GM19240 (cell line): ENCODE data around the gene MTF2.
"Not testable (repeated sequence)": the region's sequence is repeated elsewhere in the genome, so short reads cannot be mapped to it uniquely, and the experiment has no call there.

Experiments
- DNase-seq: peaks from one replicate; pipeline ENCODE4 v3.0.0; 2011; ENCODE audit warnings: low spot score; ENCODE audit not compliant: insufficient read length

MTF2 gene

GRCh38 chr1:93140106-93140505 is 61.0 kb downstream of the MTF2 start:
- DNase-seq: no peak

DNA sequence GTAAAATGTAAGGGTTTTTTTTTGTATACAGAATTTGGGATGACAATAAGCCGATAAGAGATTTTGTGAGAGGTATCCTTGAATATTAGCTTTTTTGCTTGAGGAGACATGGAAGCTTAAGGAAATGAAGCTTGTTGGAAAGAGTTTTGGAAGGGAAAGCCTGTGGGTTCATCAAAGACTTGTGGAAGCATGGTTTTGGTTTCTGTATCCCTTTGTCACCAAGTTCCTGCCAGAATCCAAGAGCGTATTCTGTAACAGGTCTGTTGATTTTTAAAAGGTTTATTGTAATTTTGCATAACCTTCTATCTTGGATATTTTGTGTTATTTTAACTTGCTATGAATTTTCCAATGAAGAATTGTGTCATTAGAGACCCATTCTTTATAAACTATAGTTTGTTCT is 63.1 kb downstream of the MTF2 start:
- no peak for DNase-seq

- no peak for DNase-seq
Measured at GRCh38 chr1:93143136-93143535, 64.1 kb downstream of the MTF2 start.

DNA sequence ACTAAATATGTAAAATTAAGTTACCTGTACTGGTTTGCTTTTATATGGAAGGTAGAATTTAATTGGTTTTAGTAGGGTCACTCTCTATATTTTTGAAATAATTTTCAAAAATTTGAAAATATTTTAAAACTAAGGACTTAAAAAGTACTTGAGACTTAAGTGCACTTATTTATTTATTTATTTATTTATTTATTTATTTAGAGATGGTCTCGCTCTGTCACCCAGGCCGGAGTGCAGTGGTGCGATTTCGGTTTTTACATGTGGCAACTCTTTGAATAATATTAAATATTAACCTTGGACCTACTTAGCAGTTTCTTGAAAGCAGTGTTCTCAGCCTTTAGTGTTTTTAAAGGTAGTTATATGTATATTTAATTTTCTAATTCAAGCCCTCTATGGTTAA is 64.7 kb downstream of the MTF2 start:
- no peak for DNase-seq

GRCh38 chr1:93148001-93148400 is 68.9 kb downstream of the MTF2 start:
- no peak for DNase-seq

DNA sequence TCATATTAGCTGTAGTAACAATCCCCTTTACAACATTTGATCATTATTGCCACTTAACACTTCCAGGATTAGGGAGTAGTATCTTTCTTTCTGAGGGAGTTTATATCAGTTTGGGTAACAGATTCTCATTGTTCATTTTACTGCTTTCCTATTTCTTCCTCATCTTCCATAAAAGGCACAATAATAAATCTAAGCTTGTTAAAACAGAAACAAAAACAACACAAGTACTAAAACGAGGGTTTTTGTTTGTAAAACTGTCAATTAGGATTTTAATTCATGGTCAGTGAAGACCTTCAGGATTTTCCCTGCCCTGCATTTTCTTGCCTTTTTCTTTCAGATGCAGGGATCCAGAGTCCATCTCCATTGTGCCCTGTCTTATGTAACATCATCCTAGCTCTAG is 71.6 kb downstream of the MTF2 start:
- DNase-seq: no peak

DNA sequence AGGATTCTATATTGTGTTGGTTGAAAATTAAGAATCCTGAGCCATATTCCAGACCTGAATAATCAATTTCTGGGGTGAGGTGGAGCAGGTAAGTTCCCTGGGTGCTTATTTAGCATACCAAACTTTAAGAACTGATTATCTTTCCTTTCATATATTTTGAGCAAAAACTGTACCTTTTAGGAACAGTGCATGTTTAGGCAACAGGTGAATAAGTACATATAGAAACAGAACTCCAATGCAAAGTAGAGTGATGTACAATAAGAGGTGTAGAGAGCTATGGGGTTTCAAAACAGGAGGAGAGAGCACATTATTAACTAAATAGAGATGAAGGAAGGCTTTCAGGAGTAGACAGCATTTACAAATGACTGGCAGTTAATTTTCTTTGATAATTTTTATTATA is 72.4 kb downstream of the MTF2 start:
- no peak for DNase-seq

DNA sequence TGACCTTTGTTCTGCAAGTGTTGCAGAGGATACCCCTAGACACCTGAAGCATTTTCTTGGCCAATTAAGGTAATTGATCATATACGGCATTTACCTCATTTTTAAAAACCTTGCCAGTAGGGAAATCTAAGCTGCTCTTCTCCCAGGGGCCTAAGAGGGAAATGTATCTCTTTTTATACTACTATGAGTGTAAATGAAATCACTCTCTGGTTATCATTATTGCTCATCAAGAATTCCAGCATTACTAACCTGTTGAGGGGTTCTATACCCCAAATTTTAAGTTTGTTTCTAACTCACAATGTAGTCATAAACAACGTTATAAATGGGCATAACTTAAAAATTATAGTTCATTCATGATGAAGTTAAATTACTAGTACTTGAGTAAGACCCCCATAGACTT is 73.8 kb downstream of the MTF2 start:
- no peak for DNase-seq

DNA sequence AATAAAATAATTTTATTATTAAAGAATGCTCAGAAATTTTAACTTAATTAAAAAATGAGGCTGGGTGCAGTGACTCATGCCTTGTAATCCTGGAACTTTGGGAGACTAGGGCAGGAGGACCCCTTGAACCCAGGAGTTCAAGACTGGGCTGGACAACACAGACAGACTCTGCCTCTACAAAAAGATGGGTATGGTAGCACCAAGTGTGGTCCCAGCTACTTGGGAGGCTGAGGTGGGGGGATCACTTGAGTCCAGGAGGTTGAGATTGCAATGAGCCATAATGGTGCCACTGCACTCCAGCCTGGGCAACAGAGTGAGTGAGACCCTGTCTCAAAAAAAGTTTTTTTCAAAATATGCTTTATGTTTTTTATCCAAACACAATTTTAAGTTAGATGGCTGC is 75.8 kb downstream of the MTF2 start:
- DNase-seq: no peak

- DNase-seq: no peak
Measured at GRCh38 chr1:93155335-93155734, 76.3 kb downstream of the MTF2 start.

DNA sequence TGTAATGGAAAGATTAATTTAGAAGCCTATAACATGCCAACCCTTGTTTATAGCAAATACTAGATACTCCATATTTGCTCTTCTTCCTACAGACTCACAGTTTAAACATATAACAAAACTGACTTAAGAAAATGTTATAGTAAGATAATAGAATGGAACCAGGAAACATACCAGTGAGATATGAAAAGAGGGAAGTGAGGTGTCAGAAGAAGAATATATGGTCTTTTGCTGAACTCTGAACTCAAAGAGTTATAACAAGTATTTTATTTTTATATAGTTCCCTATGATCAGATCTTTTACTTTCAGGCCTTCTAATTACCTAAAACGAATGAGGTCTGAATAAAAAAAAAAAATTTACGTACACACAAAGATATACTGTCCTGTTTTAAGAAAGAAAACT is 80.3 kb downstream of the MTF2 start:
- no peak for DNase-seq

- DNase-seq: not testable (repeated sequence)
Measured at GRCh38 chr1:93163314-93163713, 84.2 kb downstream of the MTF2 start.

- no peak for DNase-seq
Measured at GRCh38 chr1:93164816-93165215, 85.7 kb downstream of the MTF2 start.

DNA sequence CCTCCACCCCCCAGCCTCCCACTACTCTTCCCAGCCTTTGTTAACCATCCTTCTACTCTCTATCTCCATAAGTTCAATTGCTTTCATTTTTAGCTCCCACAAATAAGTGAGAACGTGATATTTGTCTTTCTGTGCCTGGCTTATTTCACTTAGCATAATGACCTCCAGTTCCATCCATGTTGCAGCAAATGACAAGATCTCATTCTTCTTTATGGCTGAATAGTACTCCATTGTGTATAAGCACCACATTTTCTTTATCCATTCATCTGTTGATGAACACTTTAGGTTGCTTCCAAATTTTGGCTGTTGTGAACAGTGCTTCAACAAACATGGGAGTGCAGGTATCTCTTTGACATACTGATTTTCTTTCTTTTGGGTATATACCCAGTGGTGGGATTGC is 86.8 kb downstream of the MTF2 start:
- DNase-seq: not testable (repeated sequence)

GRCh38 chr1:93167006-93167405 is 87.9 kb downstream of the MTF2 start:
- DNase-seq: no peak

DNA sequence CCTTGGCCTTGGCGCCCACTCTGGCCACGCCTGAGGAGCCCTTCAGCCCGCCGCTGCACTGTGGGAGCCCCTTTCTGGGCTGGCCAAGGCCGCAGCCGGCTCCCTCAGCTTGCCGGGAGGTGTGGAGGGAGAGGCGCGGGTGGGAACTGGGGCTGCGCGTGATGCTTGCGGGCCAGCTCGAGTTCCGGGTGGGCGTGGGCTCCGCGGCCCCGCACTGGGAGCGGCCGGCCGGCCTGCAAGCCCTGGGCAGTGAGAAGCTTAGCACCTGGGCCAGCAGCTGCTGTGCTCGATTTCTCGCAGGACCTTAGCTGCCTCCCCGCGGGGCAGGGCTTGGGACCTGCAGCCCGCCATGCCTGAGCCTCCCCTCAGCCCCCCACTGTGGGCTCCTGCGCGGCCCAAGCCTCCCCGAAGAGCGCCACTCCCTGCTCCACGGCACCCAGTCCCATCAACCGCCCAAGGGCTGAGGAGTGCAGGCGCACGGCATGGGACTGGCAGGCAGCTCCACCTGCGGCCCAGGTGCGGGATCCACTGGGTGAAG is 91.1 kb downstream of the MTF2 start:
- not testable (repeated sequence) for DNase-seq

DNA sequence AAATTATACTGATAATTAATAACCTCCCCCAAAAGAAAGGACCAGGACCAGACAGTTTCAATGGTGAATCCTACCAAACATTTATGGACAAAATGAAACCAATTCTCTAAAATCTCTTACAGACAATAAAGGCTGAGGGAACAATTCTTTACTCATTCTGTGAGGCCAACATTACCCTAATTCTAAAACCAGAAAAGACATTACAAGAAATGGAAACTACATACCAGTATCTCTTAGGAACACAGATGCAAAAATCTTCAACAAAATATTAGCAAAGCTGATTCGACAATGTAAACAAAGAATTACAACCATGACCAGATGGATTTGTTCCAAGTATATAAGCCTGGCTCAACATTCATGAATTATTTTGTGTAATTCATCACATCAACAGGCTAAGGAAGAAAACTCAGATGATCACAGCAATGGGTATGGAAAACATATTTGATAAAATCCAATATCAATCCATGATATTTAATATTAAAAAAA is 92.5 kb downstream of the MTF2 start:
- no peak for DNase-seq

DNA sequence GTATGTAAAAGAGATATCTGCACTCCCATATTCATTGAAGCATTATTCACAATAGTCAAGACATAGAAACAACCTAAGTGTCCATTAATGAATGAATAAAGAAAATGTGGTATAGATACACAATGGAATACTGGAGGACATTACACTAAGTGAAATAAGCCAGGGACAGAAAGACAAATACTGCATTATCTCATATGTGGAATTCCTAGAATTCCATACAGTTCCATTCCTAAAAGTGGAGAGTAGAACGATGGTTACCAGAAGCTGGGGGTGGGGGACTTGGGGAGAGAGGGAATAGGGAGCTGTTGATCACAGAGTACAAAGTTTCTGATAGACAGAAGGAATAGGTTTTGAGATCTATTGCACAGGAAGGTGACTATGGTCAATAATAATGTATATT is 93.7 kb downstream of the MTF2 start:
- DNase-seq: no peak

GRCh38 chr1:93174638-93175037 is 95.6 kb downstream of the MTF2 start:
- DNase-seq: not testable (repeated sequence)

- no peak for DNase-seq
Measured at GRCh38 chr1:93177991-93178390, 98.9 kb downstream of the MTF2 start.

GRCh38 chr1:93178418-93178817 is 99.3 kb downstream of the MTF2 start:
- DNase-seq: no peak

DNA sequence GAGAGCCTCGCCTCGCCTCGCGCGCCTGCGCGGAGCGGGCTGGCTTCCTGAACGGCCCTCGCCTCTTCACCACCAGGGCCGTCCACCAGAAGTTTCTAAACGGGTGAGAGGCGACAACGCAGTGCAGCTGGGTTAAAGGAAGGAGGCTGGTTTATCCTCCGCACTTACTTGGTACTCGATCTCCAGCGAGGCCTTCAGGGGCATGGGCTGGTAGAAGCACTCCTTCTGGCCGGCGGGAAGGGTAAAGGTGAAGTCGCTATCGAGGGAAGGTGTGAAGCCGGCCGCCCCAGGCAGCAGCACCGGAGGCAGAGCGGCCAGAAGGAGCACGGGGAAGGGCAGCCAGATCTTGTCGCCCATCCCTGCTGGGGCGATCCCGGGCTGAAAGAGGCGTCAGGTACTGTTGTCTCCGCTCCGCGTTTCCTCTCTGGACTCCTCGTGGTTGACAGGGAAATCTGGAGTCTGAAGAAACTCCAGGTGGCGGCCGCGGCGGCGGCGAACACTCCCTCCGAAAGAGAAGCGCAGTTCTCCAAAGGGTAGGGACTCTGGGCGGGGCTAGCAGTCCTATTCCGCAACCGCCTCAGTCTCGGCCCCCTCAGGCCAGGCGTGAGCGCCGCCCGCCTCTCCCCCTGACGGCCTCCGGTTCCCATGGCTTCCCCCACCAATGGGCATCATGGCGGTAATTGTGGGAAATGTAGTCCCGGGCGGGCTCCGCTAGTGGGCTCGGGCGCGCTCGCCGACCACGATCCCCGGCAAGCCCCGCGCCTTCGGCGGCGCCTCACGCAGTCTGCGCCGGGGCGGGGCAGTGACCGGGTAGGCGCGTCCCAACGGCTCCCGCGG is 101.0 kb downstream of the MTF2 start, which contains the start of gene TMED5:
TMED5 (minus strand) TSS at position 528 of the 837 bp plus-strand sequence; CDS start at position 357, 171 bp downstream.
- DNase-seq: peak; percentile 45
